H9 (cell line): ENCODE measurements around the gene RBFOX2. TPM values are rescaled to one million over a fixed set of nuclear protein-coding genes. Genes with fewer than 3 reads are reported as not detected.

Experiments used
- DNase-seq: peaks from one replicate; pipeline ENCODE4 v3.0.0-alpha.2; 2017
- H2AFZ ChIP-seq: one replicate; pipeline ENCODE4 v1.6.1; 2013; ENCODE audit warnings: mild to moderate bottlenecking, low read length, control low read depth, moderate library complexity
- H2AK5ac ChIP-seq: 2 replicates; pipeline ENCODE4 v1.6.1; 2013; ENCODE audit warnings: low read length, control low read depth, mixed read lengths; ENCODE audit not compliant: insufficient read length
- H2BK120ac ChIP-seq: one replicate; pipeline ENCODE4 v1.6.1; 2013; ENCODE audit warnings: low read depth, mild to moderate bottlenecking, low read length, control low read depth, inconsistent platforms; ENCODE audit not compliant: poor library complexity, severe bottlenecking
- H2BK12ac ChIP-seq: 2 replicates; pipeline ENCODE4 v1.6.1; 2013; ENCODE audit warnings: low read length, control low read depth, mixed read lengths, low read depth; ENCODE audit not compliant: insufficient read length
- H2BK15ac ChIP-seq: 2 replicates; pipeline ENCODE4 v1.6.1; 2013; ENCODE audit warnings: low read depth, low read length, control low read depth
- H2BK20ac ChIP-seq: one replicate; pipeline ENCODE4 v1.6.1; 2013; ENCODE audit warnings: low read depth, mild to moderate bottlenecking, low read length, control low read depth, inconsistent platforms; ENCODE audit not compliant: poor library complexity, severe bottlenecking
- H2BK5ac ChIP-seq: 2 replicates; pipeline ENCODE4 v1.6.1; 2013; ENCODE audit warnings: low read length, control low read depth, mixed read lengths; ENCODE audit not compliant: insufficient read length
- H3K14ac ChIP-seq: 2 replicates; pipeline ENCODE4 v1.6.1; 2013; ENCODE audit warnings: low read length, control low read depth; ENCODE audit not compliant: insufficient read depth
- H3K18ac ChIP-seq: 2 replicates; pipeline ENCODE4 v1.6.1; 2013; ENCODE audit warnings: low read depth, mild to moderate bottlenecking, mixed read lengths, low read length, control low read depth; ENCODE audit not compliant: insufficient read length
- H3K23ac ChIP-seq: 2 replicates; pipeline ENCODE4 v1.6.1; 2013; ENCODE audit warnings: low read length, control low read depth, mixed read lengths, low read depth; ENCODE audit not compliant: insufficient read length
- H3K23me2 ChIP-seq: 2 replicates; pipeline ENCODE4 v1.6.1; 2013; ENCODE audit warnings: low read depth, mild to moderate bottlenecking, mixed read lengths, low read length, control low read depth; ENCODE audit not compliant: insufficient read length, poor library complexity, severe bottlenecking
- H3K27ac ChIP-seq: 2 replicates; pipeline ENCODE4 v1.5.1; 2013; ENCODE audit warnings: low read length, control low read depth, mixed read lengths, low read depth; ENCODE audit not compliant: insufficient read length
- H3K27me3 ChIP-seq: 2 replicates; pipeline ENCODE4 v1.6.1; 2013; ENCODE audit warnings: low read length, control low read depth, inconsistent platforms; ENCODE audit not compliant: insufficient read depth
- H3K4ac ChIP-seq: 2 replicates; pipeline ENCODE4 v1.6.1; 2013; ENCODE audit warnings: low read depth, mild to moderate bottlenecking, control low read depth, inconsistent platforms, low read length, moderate library complexity
- H3K4me1 ChIP-seq: 2 replicates; pipeline ENCODE4 v1.6.1; 2013; ENCODE audit warnings: low read length, control low read depth, inconsistent platforms; ENCODE audit not compliant: insufficient read depth
- H3K4me2 ChIP-seq: 2 replicates; pipeline ENCODE4 v1.6.1; 2013; ENCODE audit warnings: low read length, control low read depth, mixed read lengths; ENCODE audit not compliant: insufficient read length, insufficient read depth
- H3K56ac ChIP-seq: 2 replicates; pipeline ENCODE4 v1.6.1; 2013; ENCODE audit warnings: low read depth, mild to moderate bottlenecking, mixed read lengths, low read length, control low read depth; ENCODE audit not compliant: insufficient read length
- H3K79me1 ChIP-seq: 2 replicates; pipeline ENCODE4 v1.6.1; 2013; ENCODE audit warnings: low read depth, mild to moderate bottlenecking, moderate library complexity, low read length, control low read depth, inconsistent platforms; ENCODE audit not compliant: insufficient read depth, poor library complexity, severe bottlenecking
- H3K79me2 ChIP-seq: 2 replicates; pipeline ENCODE4 v1.6.1; 2013; ENCODE audit warnings: low read length, control low read depth, inconsistent platforms; ENCODE audit not compliant: insufficient read depth
- H3K9ac ChIP-seq: 2 replicates; pipeline ENCODE4 v1.6.1; 2013; ENCODE audit warnings: low read length, control low read depth, mixed read lengths; ENCODE audit not compliant: insufficient read length; ENCODE audit errors: extremely low read depth
- H3K9me3 ChIP-seq: one replicate; pipeline ENCODE4 v1.6.1; 2013; ENCODE audit warnings: low read depth, low read length, inconsistent platforms; ENCODE audit not compliant: control insufficient read depth
- H3T11ph ChIP-seq: one replicate; pipeline ENCODE4 v1.6.1; 2013; ENCODE audit warnings: mild to moderate bottlenecking, low read length, control low read depth, inconsistent platforms
- H4K20me1 ChIP-seq: one replicate; pipeline ENCODE4 v1.6.1; 2013; ENCODE audit not compliant: control insufficient read depth, insufficient read length, insufficient read depth
- H4K5ac ChIP-seq: 2 replicates; pipeline ENCODE4 v1.6.1; 2013; ENCODE audit warnings: low read depth, mild to moderate bottlenecking, mixed read lengths, low read length, control low read depth; ENCODE audit not compliant: insufficient read length
- H4K8ac ChIP-seq: replicated peaks from 2 replicates; pipeline ENCODE4 v1.6.1; 2013; ENCODE audit warnings: low read length, control low read depth, mixed read lengths, low read depth; ENCODE audit not compliant: insufficient read length
- H4K91ac ChIP-seq: 2 replicates; pipeline ENCODE4 v1.6.1; 2013; ENCODE audit warnings: low read depth, mild to moderate bottlenecking, moderate library complexity, mixed read lengths, low read length, control low read depth; ENCODE audit not compliant: insufficient read length
- H3K27ac Mint-ChIP-seq, 3 experiments: 2 replicates in 2 of 3; 3 replicates in 1 of 3; pipeline ENCODE4 v1.8.0; 2020 to 2021; ENCODE audit warnings: mixed read lengths in 3 of 3, mild to moderate bottlenecking in 1 of 3, moderate library complexity in 1 of 3
- H3K27me3 Mint-ChIP-seq: 2 replicates; pipeline ENCODE4 v1.8.0; 2021; ENCODE audit warnings: low read depth, mild to moderate bottlenecking, moderate library complexity, mixed read lengths
- H3K36me3 Mint-ChIP-seq, 3 experiments: 2 replicates in 2 of 3; 3 replicates in 1 of 3; pipeline ENCODE4 v1.8.0; 2020 to 2021; ENCODE audit warnings: low read depth in 3 of 3, mixed read lengths in 3 of 3; ENCODE audit not compliant: insufficient read depth in 1 of 3
- H3K4me1 Mint-ChIP-seq, 2 experiments: 2 replicates each; pipeline ENCODE4 v1.8.0; 2020; ENCODE audit warnings: mixed read lengths in 2 of 2
- H3K4me3 Mint-ChIP-seq, 2 experiments: 2 replicates in 1 of 2; 3 replicates in 1 of 2; pipeline ENCODE4 v1.8.0; 2020 to 2021; ENCODE audit warnings: mild to moderate bottlenecking in 2 of 2, mixed read lengths in 2 of 2, moderate library complexity in 1 of 2
- H3K9me3 Mint-ChIP-seq, 2 experiments: 2 replicates in 1 of 2; 3 replicates in 1 of 2; pipeline ENCODE4 v1.8.0; 2020; ENCODE audit warnings: mild to moderate bottlenecking in 2 of 2, mixed read lengths in 2 of 2, moderate library complexity in 1 of 2
- WGBS: extraction: QIAGEN DNeasy Blood & Tissue Kit; methylation state at CpG from one replicate; pipeline ENCODE4 v1.1.7; 2013; ENCODE audit warnings: missing lambda C conversion rate, low lambda C conversion rate, mixed read lengths; ENCODE audit not compliant: insufficient read length; ENCODE audit errors: extremely low coverage; 5-methylcytosine and 5-hydroxymethylcytosine counted together
- total RNA-seq: library from RNA; stranded (reverse); gene quantifications from 2 replicates; pipeline ENCODE4 v1.2.1, GENCODE V29; 2021
- TF ChIP-seq, protein P1 (sequence below): fragments of 200-600 bp; sonication (generic); conservative IDR thresholded peaks from 3 replicates; pipeline ENCODE4 v1.8.0; 2021; ENCODE audit warnings: antibody characterized with exemption, mild to moderate bottlenecking

The RBFOX2 gene
- total RNA-seq, 1 experiment from 2014 or later = 84.7 TPM

- Histone ChIP-seq H3K4ac (no peak overlapping the region), H3K14ac (no peak overlapping the region), H2BK120ac (no peak overlapping the region), H4K91ac (peak overlapping the region; percentile 76), H3K27ac (no peak overlapping the region), H2BK12ac (no peak overlapping the region), H4K5ac (peak overlapping the region; percentile 83), H3K23ac (no peak overlapping the region), H3K79me2 (no peaks in the 10 kb centered on the region), H2AK5ac (no peak overlapping the region), H3T11ph (no peak overlapping the region), H2AFZ (no peak overlapping the region), H3K18ac (no peak overlapping the region), H3K27me3 (no peaks in the 10 kb centered on the region), H4K20me1 (no peaks in the 10 kb centered on the region), H2BK20ac (no peak overlapping the region), H2BK5ac (no peak overlapping the region), H3K9me3 (no peaks in the 10 kb centered on the region), H2BK15ac (no peak overlapping the region), H3K4me2 (no peak overlapping the region), H3K9ac (no peak overlapping the region), H3K79me1 (no peaks in the 10 kb centered on the region), H3K4me1 (peaks cover 4% of the 10 kb centered on the region; the same call in 1 of the 2 replicates), H3K56ac (no peak overlapping the region), H3K23me2 (no peaks in the 10 kb centered on the region), H4K8ac (no peak overlapping the region)
- TF ChIP-seq, protein P1, sequence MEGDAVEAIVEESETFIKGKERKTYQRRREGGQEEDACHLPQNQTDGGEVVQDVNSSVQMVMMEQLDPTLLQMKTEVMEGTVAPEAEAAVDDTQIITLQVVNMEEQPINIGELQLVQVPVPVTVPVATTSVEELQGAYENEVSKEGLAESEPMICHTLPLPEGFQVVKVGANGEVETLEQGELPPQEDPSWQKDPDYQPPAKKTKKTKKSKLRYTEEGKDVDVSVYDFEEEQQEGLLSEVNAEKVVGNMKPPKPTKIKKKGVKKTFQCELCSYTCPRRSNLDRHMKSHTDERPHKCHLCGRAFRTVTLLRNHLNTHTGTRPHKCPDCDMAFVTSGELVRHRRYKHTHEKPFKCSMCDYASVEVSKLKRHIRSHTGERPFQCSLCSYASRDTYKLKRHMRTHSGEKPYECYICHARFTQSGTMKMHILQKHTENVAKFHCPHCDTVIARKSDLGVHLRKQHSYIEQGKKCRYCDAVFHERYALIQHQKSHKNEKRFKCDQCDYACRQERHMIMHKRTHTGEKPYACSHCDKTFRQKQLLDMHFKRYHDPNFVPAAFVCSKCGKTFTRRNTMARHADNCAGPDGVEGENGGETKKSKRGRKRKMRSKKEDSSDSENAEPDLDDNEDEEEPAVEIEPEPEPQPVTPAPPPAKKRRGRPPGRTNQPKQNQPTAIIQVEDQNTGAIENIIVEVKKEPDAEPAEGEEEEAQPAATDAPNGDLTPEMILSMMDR = no peak
- Mint-ChIP-seq H3K27me3 (peaks cover 8% of the 10 kb centered on the region; the same call in 1 of the 2 replicates), H3K4me3 (no peak overlapping the region), H3K36me3 (no peaks in the 10 kb centered on the region), H3K27ac (no peak overlapping the region), H3K4me1 (peaks cover 8 to 23% of the 10 kb centered on the region in 2 experiments), H3K9me3 (peaks cover 0 to 2% of the 10 kb centered on the region in 2 experiments; a peak in 1 of 5 replicates)
- DNase-seq = no peak
- no CpG with 5 or more reads among the region's 1 CpG for WGBS
Observed at GRCh38 chr22:36053242-36054147, 24.9 kb upstream of the RBFOX2 start.
